GM20431 (cell line): ENCODE results near the gene NECAP2.

Source experiments
- in situ Hi-C: fragments of 300-500 bp; cut with MseI, MboI; formaldehyde crosslinking; loops from one replicate; pipeline ENCODE4 v1.15.0; 2020; ENCODE audit warnings: low sequenced_read_pairs; ENCODE audit not compliant: unreplicated experiment

NECAP2 gene

GRCh38 chr1:16440470-16441281, at the start of gene NECAP2:
NECAP2 (plus strand) TSS chr1:16440724; CDS start chr1:16440762, 38 bp downstream.
- in situ Hi-C loops, result no loop called here

GRCh38 chr1:16391411-16391810, 49.1 kb upstream of the NECAP2 start:
- in situ Hi-C loops, result no loop called here

- in situ Hi-C loops, result no loop called here
These were observed 47.6 kb upstream of the NECAP2 start for GRCh38 chr1:16392740-16393569.

- in situ Hi-C loops, result no loop called here
These were observed 46.7 kb upstream of the NECAP2 start for GRCh38 chr1:16393570-16394521.

GRCh38 chr1:16394977-16395376, 45.5 kb upstream of the NECAP2 start:
- in situ Hi-C loops, result no loop called here

- in situ Hi-C loops, result no loop called here
These were observed 43.9 kb upstream of the NECAP2 start for GRCh38 chr1:16396591-16396990.

- in situ Hi-C loops, result no loop called here
These were observed 43.4 kb upstream of the NECAP2 start for GRCh38 chr1:16397120-16397519.

- in situ Hi-C loops, result no loop called here
These were observed 42.1 kb upstream of the NECAP2 start for GRCh38 chr1:16398371-16398953.

GRCh38 chr1:16402742-16403141, 37.8 kb upstream of the NECAP2 start:
- in situ Hi-C loops, result no loop called here

- in situ Hi-C loops, result no loop called here
These were observed 35.1 kb upstream of the NECAP2 start for GRCh38 chr1:16405441-16405840.

GRCh38 chr1:16406868-16407267, 33.7 kb upstream of the NECAP2 start:
- in situ Hi-C loops, result no loop called here

GRCh38 chr1:16409536-16410152, 30.9 kb upstream of the NECAP2 start:
- in situ Hi-C loops, result no loop called here

- in situ Hi-C loops, result no loop called here
These were observed 29.7 kb upstream of the NECAP2 start for GRCh38 chr1:16410803-16411202.

GRCh38 chr1:16413191-16413590, 27.3 kb upstream of the NECAP2 start:
- in situ Hi-C loops, result no loop called here

- in situ Hi-C loops, result no loop called here
These were observed 21.6 kb upstream of the NECAP2 start for GRCh38 chr1:16418823-16419425.

GRCh38 chr1:16420424-16421118, 20.0 kb upstream of the NECAP2 start:
- in situ Hi-C loops, result no loop called here

GRCh38 chr1:16421201-16421600, 19.3 kb upstream of the NECAP2 start:
- in situ Hi-C loops, result no loop called here

- in situ Hi-C loops, result no loop called here
These were observed 18.5 kb upstream of the NECAP2 start for GRCh38 chr1:16422041-16422440.
